WI38 (cell line): ENCODE results near the gene NRN1.
A peak's percentile ranks its signal among the peaks of the same experiment; 100 is the strongest.

Experiments used
- H3K4me3 ChIP-seq: 2 replicates; pipeline ENCODE4 v1.5.1; 2011; ENCODE audit warnings: low read depth, mild to moderate bottlenecking, control low read depth, low read length
- TF ChIP-seq, protein P1 (sequence below): IDR thresholded peaks from 2 replicates; pipeline ENCODE4 v1.5.1; 2012; ENCODE audit warnings: low read depth, mild to moderate bottlenecking, control low read depth, low read length

Gene NRN1

DNA sequence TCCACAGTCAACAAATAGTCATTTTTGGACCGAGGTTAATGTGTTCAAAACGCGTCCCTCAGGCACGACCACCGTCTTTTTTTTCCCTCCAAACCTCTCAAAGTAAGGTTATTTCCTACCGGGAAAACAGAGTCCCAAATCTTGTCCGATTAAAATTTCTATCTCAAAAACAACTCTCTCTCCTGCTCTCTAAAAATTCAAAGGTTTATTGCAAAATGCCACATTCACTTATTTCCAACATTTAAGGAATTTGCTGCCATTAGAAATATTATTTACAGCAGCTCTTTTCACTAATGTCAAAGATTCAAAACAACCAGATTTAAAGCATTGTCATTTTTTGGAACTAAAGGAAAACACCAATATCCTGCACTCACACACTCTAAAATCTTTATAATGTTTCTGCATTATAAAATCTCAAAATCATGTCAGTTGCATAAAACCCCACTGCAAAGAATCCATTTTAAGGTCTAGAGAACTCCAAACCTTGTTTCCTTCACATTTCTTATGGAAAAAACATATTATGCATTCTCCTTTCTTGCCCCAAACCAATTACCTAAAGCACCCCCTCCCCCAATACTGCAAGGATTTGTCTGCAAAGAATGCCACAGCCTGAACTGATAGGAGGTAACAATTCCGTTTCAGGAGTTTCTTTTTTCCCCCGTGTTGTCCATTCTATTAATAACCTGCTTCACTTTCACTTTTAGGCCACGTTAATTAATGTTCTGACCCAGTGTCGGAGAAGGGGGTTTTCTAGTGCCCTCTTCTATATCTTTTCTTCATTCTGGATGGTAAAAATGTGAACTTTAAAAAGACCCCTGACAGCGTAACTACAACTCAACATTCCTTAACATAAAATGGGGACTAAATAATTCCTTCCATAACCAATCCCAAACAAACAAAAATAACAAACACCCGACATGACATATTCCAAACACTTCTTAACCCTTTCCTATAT is 1.4 kb downstream of the NRN1 start:
- TF ChIP-seq, protein P1, sequence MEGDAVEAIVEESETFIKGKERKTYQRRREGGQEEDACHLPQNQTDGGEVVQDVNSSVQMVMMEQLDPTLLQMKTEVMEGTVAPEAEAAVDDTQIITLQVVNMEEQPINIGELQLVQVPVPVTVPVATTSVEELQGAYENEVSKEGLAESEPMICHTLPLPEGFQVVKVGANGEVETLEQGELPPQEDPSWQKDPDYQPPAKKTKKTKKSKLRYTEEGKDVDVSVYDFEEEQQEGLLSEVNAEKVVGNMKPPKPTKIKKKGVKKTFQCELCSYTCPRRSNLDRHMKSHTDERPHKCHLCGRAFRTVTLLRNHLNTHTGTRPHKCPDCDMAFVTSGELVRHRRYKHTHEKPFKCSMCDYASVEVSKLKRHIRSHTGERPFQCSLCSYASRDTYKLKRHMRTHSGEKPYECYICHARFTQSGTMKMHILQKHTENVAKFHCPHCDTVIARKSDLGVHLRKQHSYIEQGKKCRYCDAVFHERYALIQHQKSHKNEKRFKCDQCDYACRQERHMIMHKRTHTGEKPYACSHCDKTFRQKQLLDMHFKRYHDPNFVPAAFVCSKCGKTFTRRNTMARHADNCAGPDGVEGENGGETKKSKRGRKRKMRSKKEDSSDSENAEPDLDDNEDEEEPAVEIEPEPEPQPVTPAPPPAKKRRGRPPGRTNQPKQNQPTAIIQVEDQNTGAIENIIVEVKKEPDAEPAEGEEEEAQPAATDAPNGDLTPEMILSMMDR: no peak

GRCh38 chr6:6004390-6004995 is 2.2 kb downstream of the NRN1 start:
- H3K4me3 ChIP-seq: no peak overlapping the region
- TF ChIP-seq, protein P1: no peak

More for the DNA sequence above, 1.4 kb downstream of the NRN1 start:
- H3K4me3 ChIP-seq: no peak overlapping the region

- TF ChIP-seq, protein P1: no peak
- H3K4me3 ChIP-seq: peak overlapping the region; percentile 22
Measured at GRCh38 chr6:6003621-6004366, 2.9 kb downstream of the NRN1 start.

- H3K4me3 ChIP-seq: no peak overlapping the region
- TF ChIP-seq, protein P1: no peak
Measured at GRCh38 chr6:6002848-6003620, 3.7 kb downstream of the NRN1 start.

DNA sequence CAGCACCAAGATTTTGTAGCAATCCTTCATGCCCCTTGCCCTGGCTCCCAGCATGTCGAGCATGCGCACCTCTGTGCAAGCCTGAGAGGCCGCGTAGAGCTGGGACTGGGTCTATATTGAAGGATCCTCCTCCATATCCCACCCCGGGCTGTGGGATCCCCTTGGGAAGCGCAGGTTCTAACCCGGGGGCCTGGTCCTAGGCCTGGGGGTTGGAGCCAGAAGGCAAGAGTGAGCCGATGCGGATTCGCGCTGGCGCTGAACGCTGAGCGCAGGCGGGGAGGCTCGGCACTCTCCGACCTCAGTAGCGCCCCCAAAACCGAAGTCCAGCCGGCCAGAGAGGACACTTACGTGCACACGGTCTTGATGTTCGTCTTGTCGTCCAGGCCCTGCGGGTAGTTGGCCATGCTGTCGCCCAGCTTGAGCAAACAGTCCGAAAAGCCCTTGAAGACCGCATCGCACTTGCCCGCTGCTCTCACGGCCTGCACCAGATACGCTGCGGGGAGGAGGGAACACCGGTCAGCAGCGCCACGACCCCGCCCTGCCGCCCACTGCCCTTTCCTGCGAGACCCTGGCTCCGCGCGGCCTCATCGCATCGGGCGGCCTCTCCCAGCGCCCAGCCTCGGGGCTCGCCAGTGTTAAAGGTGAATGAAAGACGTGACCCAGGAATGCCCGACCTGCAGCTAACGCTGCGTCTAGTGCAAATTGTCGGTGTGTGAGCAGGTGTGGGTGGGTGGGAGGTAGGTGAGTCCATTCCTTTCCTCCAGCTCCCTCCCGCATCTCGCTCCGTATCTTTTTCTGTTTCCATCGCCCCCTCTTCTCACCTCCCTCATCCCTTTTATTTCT is 4.5 kb downstream of the NRN1 start:
- H3K4me3 ChIP-seq: no peak overlapping the region
- TF ChIP-seq, protein P1: no peak

- H3K4me3 ChIP-seq: no peak overlapping the region
Measured at GRCh38 chr6:6001443-6001842, 5.3 kb downstream of the NRN1 start.

More at GRCh38 chr6:6001443-6001842, 5.3 kb downstream of the NRN1 start:
- TF ChIP-seq, protein P1: no peak
